ENCODE data around the gene LY6G5B. TPM values are rescaled to one million over a fixed set of nuclear protein-coding genes. Genes with fewer than 3 reads are reported as not detected.

LY6G5B gene
- total and polyA plus RNA-seq, 2 of the 4 experiments (the other 2 are of a cell fraction), result 2.2 to 13.6 TPM

- H3K14ac ChIP-seq (replicated peaks; ENCODE audit: low read depth, low read length), result no peak overlapping the region
- POLR2A ChIA-PET (ENCODE audit: unreplicated experiment), result no interaction called here
Observed at GRCh38 chr6:31705931-31706330, 36.2 kb downstream of the LY6G5B start.

More at GRCh38 chr6:31705931-31706330, 36.2 kb downstream of the LY6G5B start:
- no peak overlapping the region for H3K27ac ChIP-seq (ENCODE audit: insufficient read depth, low read length)
- BruUV-seq (replicated peaks), result no TSS peak
- no peak overlapping the region for H2AFZ ChIP-seq (replicated peaks; ENCODE audit: low read length, poor library complexity)
- H3K4me2 ChIP-seq (ENCODE audit: low read depth, low read length), result no peak overlapping the region
- no CpG with 5 or more reads among the region's 6 CpGs for WGBS, 2 experiments (ENCODE audit: extremely low coverage in 2 of 2, insufficient read length in 1 of 2)
- DNase-seq, result no peak
- H2BK120ac ChIP-seq (ENCODE audit: low read depth, low read length), result no peak overlapping the region
- no peak for ATAC-seq (ENCODE audit: low read depth)
- H3K18ac ChIP-seq (ENCODE audit: low read depth, low read length), result no peak overlapping the region
- H3K4me3 ChIP-seq (ENCODE audit: insufficient read depth, low read depth, low read length), result no peak overlapping the region
- no peak overlapping the region for H2AK5ac ChIP-seq (ENCODE audit: low read depth, low read length)
- H4K20me1 ChIP-seq (ENCODE audit: insufficient read depth, low read length), result 0 out of 2 replicates have a peak, but pooled peaks cover 7% of the 10 kb centered on the region
- H3K36me3 ChIP-seq (ENCODE audit: control insufficient read depth, insufficient read depth, low read length), result peaks cover 2% of the 10 kb centered on the region; the same call in 1 of the 2 replicates
- H3K4me1 ChIP-seq (ENCODE audit: control insufficient read depth, insufficient read depth, low read length), result peaks cover 6% of the 10 kb centered on the region
- H2BK5ac ChIP-seq (ENCODE audit: low read depth, low read length, poor library complexity, severe bottlenecking), result no peak overlapping the region
- H3K9me3 ChIP-seq (ENCODE audit: control insufficient read depth, insufficient read depth, low read length), result no peaks in the 10 kb centered on the region
- no peak overlapping the region for H2AK9ac ChIP-seq (replicated peaks; ENCODE audit: low read depth, low read length, poor library complexity)
- H3K27me3 ChIP-seq (ENCODE audit: control insufficient read depth, insufficient read depth, low read length), result peaks cover 6% of the 10 kb centered on the region; the same call in 1 of the 2 replicates
- H3K56ac ChIP-seq (ENCODE audit: extremely low read depth, insufficient read depth, low read length), result no peak overlapping the region
- no peak overlapping the region for H4K8ac ChIP-seq (ENCODE audit: low read depth in 2 of 2, low read length in 2 of 2)
- in situ Hi-C loops (cut with MboI; ENCODE audit: low sequenced_read_pairs), result no loop called here
- peaks cover 8% of the 10 kb centered on the region for H3K9me1 ChIP-seq (ENCODE audit: insufficient read depth, low read length)
- H3K23ac ChIP-seq (ENCODE audit: low read depth, low read length), result no peak overlapping the region
- no peak overlapping the region for H3K9ac ChIP-seq (ENCODE audit: low read depth, low read length)
- dilution Hi-C loops (cut with HindIII; ENCODE audit: low sequenced_read_pairs, unreplicated experiment), result no loop called here
- no peak overlapping the region for H3K4ac ChIP-seq (ENCODE audit: low read depth, low read length)
- intact Hi-C loops (cut with micrococcal nuclease), result no loop called here
- H2BK20ac ChIP-seq (ENCODE audit: low read depth, low read length), result no peak overlapping the region
- H3K79me1 ChIP-seq (ENCODE audit: low read depth in 1 of 2, low read length in 2 of 2), result peaks cover 12 to 19% of the 10 kb centered on the region in 2 experiments
- TF ChIP-seq MXI1 (IDR thresholded peaks at IDR 0.05; ENCODE audit: borderline replicate concordance, low read depth, low read length) (no peak), CHD1 (IDR thresholded peaks at IDR 0.05; ENCODE audit: low read depth, low read length) (no peak), BHLHE40 (IDR thresholded peaks at IDR 0.05; ENCODE audit: low read depth, low read length) (no peak), RCOR1 (IDR thresholded peaks at IDR 0.05; ENCODE audit: insufficient replicate concordance, low read length) (no peak), RFX5 (IDR thresholded peaks at IDR 0.05; ENCODE audit: low read depth, low read length) (no peak), POLR2A (IDR thresholded peaks at IDR 0.05; ENCODE audit: low read depth, low read length) (no peak), ELK1 (IDR thresholded peaks at IDR 0.05; ENCODE audit: borderline replicate concordance, low read depth, low read length) (no peak), MAZ (IDR thresholded peaks at IDR 0.05; ENCODE audit: borderline replicate concordance, low read depth, low read length) (no peak)
- no peak overlapping the region for H4K91ac ChIP-seq (ENCODE audit: insufficient read depth, low read depth, low read length)
- CTCF ChIA-PET, result no interaction called here
- H4K5ac ChIP-seq (ENCODE audit: low read depth, low read length), result no peak overlapping the region
- H2BK15ac ChIP-seq (ENCODE audit: low read depth, low read length), result no peak overlapping the region

Measured in IMR-90 (cell line).